ENCODE measurements around the gene STX16.

Gene STX16

DNA sequence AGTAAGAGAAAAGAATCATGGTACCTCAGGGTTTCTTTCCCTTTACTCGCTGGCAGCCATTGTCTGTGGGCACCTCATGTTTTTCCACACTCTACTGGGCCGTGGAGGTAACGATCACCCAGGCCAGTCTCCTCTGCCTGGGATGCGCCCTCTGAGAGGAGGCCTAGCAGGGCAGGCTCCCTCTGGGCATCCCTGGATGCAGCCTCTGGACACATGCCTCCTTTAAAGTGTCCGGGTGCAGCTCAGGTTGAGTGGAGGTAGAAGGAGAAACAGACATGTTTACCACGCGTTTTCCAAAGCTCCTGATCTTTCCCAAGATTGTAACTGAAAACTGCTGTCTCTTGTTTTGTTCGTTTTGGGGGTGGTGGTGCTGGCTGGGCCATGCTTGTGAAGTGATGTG lies 27.7 kb downstream of the STX16 start:
- no peak for DNase-seq

GRCh38 chr20:58682656-58683531 lies 31.8 kb downstream of the STX16 start:
- no peak for DNase-seq

DNA sequence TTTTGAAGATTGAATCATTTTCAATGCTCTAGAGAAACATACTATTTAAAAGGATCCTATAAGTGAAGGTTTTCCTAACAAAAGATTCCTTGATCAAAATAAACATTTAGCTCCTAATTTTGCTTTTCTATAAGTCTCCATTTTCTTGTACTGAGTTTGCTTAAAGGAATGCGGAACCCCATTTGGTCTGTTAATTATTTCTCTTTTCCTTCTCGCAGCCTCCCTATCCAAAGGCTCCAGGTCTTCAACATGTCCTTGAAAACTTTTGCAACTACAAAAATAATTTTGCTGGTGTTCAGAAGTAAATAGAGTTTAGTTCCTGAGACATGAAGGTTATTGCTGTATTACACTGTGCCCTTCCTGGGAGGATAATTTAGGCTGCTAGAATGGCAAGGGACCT lies 33.2 kb downstream of the STX16 start:
- no peak for DNase-seq

DNA sequence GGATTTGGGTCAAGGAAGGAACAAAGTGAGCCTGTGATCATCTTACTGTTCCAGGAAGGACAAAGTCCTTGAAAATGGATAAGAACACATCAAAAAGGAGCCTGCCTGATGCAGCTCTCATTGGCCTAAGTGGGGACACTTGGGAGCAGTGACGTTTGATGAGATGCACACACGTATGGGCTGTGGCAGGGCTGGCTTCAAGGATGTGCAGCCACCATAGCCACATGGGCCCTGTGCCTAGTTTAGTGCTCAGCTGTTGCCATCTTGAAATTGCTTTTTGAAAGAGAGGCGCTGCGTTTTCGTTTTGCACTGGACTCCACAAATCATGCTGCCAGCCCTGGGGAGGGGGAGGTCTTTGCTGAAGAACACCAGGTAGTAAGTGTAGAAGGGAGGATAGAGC lies 34.9 kb downstream of the STX16 start:
- DNase-seq: no peak

DNA sequence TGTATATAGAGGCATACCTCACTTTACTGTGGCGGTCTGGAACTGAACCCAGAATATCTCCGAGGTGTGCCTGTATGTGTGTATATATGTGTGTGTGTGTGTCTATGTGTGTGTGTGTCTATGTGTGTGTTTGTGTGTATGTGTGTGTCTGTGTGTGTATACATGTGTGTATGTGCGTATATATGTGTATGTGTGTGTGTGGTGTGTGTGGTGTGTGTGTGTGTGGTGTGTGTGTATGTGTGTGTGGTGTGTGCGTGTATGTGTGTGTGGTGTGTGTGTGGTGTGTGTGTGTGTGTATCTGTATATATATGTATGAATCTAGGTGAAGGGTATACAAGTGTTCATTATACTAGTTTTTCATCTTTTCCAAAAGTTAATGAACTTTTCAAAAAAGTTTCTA lies 37.3 kb downstream of the STX16 start:
- no peak for DNase-seq

GRCh38 chr20:58688840-58689239 lies 37.8 kb downstream of the STX16 start:
- DNase-seq: peak; percentile 78

- DNase-seq: no peak
Measured at GRCh38 chr20:58690396-58691135, 39.5 kb downstream of the STX16 start.

DNA sequence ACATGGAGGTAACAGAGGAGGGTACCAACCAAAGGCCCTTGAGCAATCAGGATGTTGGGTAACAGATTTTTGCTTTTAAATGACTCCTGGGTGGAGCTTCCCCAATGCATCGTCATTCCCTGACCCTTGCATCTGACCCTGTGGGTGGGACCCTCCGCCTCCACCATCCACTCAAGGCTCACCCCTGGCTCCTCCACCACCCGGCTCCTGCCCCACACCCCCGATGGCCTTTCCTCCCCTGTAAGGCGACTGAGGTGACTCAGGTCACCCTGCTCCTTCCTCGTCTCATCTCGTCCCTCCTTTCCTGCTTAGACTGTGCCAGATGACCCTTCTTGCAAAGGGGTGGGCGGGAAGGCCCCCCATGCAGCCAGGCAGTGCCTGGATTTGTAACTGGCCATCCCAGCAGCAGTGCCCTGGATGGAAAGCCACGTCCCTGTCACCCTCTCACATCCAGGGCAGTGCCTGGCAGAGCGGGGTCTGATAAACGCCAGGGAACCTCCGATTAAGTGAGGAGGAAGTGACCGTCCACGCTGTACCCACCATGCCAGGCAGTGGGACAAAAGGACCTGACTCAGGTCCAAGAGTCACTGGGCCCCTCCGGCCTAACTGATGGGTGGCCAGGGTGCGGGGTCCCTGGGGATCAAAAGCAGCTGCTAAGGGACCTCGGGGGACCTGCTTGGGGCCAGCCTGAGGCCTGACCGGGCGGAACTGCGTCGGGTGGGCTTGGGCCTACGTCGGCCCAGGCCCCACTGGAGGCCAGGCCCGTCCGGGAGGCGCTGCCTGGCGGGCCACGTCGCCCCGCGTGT lies 40.9 kb downstream of the STX16 start:
- no peak for DNase-seq

DNA sequence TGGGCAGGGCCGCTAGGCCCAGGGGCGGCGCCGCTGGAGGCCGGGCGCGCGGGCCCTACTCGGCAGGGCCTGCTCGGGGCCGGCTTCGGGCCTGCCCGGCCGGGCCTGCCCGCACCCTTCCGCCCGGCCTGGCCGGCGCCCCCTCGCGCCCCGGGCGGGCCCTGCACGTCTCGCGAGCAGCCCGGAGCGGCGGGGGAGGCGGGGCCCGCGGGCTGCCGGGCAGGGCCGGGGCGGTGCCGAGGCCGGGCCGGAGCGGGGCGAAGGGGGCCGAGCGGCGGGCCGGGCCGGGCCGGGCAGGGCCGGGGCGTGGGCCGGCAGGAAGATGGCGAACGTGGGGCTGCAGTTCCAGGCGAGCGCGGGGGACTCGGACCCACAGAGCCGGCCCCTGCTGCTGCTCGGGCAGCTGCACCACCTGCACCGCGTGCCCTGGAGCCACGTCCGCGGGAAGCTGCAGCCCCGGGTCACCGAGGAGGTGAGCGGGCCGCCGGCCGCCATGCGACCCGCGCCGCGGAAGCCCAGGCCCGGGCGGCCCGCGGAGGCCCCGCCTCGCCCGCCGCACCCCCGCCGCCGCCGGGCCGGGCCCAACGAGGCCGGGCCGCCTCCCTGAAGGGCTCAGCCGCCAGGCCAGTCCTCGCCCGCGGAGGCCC lies 41.6 kb downstream of the STX16 start, which contains the start of gene NPEPL1:
TSS of gene NPEPL1 (plus strand) at position 222 of the 647 bp plus-strand sequence. CDS start at position 323, 101 bp downstream.
- DNase-seq: peak; percentile 69

DNA sequence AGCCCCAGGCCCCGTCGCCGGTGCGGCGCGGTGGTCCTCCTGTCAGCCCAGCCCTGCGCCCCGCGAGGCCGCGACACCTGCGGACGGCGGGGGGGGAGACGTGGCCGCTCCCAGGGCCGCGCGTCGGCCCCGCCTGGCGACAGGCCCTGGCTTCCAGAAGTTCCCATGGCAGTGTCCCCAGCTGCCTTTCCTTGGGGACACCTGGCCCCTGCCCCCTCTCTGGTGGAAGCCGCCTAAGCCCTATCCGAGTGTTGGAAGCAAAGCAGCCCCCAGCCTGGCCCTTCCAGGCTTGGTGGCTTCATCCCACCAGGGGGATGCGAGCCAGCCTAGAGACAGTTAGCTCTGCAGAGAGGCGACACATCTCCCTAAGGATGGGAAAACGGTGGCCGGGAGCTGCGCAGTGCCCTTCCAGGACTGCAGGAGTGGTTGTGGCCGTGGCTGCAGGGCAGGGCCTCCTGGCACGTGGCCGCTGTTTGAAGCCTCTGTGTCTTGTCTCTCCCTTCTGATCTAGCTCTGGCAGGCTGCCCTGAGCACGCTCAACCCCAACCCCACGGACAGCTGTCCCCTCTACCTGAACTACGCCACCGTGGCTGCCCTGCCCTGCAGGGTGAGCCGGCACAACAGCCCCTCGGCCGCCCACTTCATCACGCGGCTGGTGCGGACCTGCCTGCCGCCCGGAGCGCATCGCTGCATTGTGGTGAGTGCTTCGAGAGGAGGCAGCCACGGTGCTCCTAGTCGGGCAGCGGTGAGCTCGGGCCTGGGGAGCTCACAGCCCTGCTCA lies 42.3 kb downstream of the STX16 start:
- DNase-seq: no peak

GRCh38 chr20:58694241-58695083 lies 43.4 kb downstream of the STX16 start:
- peak; percentile 40 for DNase-seq

DNA sequence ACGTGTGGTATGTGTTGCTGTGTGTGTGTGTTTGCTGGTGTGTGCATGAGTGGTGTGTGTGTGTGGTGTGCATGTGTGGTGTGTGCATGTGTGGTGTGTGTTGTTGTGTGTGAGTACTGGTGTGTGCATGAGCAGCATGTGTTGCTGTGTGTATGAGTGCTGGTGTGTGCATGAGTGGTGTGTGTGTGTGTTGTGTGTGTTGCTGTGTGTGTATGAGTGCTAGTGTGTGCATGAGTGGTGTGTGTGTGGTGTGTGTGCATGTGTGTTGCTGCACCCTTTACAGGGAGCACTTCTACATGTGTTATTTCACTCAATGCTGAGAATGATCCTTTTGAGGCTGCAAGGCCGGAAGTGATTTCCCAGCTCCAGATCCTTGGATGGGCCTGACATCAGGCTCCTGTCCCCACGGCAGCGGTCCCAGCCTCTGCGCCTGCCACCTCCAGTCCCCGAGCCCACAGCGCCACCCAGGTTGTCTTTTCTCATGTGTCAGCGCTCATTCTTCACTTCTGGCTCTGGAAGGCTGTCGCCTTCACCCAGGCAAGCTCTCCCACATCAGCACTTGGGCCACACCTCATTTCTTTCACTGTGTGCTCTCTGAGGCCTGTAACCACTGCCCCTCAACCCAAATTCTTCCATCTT lies 44.1 kb downstream of the STX16 start:
- DNase-seq: peak; percentile 21

- peak; percentile 26 for DNase-seq
Measured at GRCh38 chr20:58695895-58696375, 44.9 kb downstream of the STX16 start.

DNA sequence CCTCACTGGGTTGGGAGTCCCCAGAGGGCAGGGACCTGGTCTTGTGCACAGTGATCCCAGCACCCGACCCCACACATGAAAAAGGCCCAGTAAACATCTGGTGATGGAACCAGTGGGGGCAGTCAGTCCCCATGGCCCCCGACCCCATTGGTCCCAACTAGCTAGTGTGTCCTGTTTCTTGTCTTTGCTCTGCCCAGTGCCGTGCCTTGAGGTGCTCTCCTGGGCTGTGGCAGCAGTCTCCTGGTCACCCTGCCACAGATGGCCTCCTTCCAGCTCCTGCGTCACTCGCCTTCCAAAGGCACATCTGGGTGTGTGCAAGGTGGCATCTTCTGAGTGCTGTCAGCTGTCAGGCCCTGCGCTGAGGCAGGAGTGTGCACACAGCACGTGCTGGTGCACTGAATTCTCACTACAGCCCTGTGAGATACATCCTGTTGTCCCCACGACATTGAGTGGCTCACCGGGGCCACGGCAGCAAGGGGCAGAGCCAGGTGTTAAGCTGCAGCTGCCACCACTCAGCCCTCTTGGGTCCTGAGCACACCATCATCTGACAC lies 45.4 kb downstream of the STX16 start:
- no peak for DNase-seq

DNA sequence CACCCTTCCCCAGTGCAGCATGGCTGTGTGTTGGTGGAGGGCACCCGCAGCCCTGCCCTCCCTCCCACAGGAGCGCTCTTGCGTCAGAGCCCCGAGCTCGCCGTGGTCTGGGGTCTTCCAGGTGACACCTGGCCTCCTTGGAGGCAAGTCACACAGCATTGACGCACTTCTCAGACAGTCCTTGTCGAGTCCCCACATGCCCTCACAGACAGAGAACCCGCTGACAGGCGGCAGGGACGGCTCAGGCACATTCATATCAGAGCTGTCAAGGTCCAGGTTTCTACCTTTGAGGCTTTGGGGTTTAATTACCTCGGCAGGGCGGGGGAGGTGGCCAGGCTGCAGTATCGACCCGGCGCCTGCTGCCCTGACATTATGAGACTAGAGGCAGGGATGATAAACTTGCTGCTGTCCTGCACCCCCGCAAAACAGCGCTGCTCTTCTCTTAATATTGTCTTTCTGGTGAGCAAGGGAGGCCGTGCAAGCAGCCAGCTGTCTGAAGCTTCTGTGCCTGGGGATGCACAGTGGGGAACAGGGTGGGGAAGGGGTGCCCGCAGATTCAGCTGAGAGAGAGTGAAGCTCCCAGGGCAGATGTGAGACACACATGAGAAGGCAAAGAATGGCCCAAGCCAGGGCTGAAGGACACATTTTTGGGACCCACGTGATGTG lies 46.3 kb downstream of the STX16 start:
- DNase-seq: peak; percentile 13

DNA sequence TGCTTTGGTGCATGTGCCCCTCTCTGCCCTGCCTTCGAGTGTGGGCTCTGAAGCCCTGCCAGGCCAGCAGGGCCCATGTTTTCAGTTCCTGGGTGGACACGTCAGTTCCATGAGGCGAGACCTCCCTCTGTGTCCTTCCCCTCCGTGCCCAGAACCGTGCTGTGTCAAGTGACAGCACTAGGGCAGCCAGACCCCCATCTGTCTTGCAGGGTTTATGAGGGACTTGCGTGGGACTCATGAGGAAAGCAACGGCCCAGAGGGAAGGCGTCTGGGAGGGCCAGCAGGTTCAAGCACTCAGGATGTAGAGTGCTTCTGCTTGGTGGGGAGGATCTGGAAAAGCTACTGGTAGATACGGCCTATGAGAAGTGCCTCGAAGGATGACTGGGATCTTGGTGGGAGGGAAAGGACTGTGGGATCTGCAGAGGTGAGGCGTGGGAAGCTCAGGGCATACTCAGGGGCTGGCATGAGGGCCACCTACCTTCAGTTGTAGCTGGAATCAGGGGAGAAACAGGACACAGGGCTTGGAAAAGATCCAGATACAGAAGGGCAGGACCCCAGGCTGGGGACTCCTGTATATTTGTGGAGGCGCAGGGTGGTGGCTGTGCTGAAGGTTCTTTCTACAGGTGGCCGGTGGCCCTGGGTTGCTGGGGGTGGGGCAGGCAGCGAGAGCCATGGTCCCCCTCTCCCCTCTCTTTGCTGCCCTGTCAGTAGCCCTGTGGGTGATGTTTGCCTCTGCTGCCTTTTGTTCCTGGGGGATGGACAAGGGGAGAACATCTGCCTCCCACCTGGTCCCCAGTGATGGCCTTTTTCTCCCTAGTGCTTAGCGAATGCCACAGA lies 47.0 kb downstream of the STX16 start:
- peak; percentile 22 for DNase-seq

GRCh38 chr20:58698741-58699622 lies 47.9 kb downstream of the STX16 start:
- peak; percentile 86 for DNase-seq
